ENCODE data around the gene CACNB2. TPM values are rescaled to one million over a fixed set of nuclear protein-coding genes. Genes with fewer than 3 reads are reported as not detected.

CACNB2 gene
- total RNA-seq, 1 donor from 2014 or later = 13.1 TPM

GRCh38 chr10:18113881-18114280 is 26.3 kb upstream of the CACNB2 start:
- TF ChIP-seq CTCF (IDR thresholded peaks at IDR 0.05; ENCODE audit: unreplicated experiment) = no peak
- no peak overlapping the region for H3K27ac Mint-ChIP-seq
- H3K9me3 Mint-ChIP-seq = no peaks in the 10 kb centered on the region
- no peaks in the 10 kb centered on the region for H3K36me3 Mint-ChIP-seq
- H3K27me3 Mint-ChIP-seq (ENCODE audit: low read depth) = peaks cover 1% of the 10 kb centered on the region
- no peak overlapping the region for H3K4me3 Mint-ChIP-seq
- DNase-seq (ENCODE audit: low spot score in 2 of 2, unreplicated experiment in 2 of 2) = no peak
- H3K4me1 Mint-ChIP-seq = no peaks in the 10 kb centered on the region

- no peak for DNase-seq (ENCODE audit: low spot score in 2 of 2, unreplicated experiment in 2 of 2)
- Mint-ChIP-seq H3K27ac (no peak overlapping the region), H3K36me3 (no peaks in the 10 kb centered on the region), H3K4me3 (no peak overlapping the region), H3K27me3 (ENCODE audit: low read depth) (no peaks in the 10 kb centered on the region), H3K9me3 (no peaks in the 10 kb centered on the region), H3K4me1 (no peaks in the 10 kb centered on the region)
- no peak for TF ChIP-seq CTCF (IDR thresholded peaks at IDR 0.05; ENCODE audit: unreplicated experiment)
These were observed 22.9 kb upstream of the CACNB2 start for GRCh38 chr10:18117276-18117675.

- no peaks in the 10 kb centered on the region for H3K36me3 Mint-ChIP-seq
- no peaks in the 10 kb centered on the region for H3K9me3 Mint-ChIP-seq
- DNase-seq (ENCODE audit: low spot score in 2 of 2, unreplicated experiment in 2 of 2) = no peak
- H3K27ac Mint-ChIP-seq = no peak overlapping the region
- no peak for TF ChIP-seq CTCF (IDR thresholded peaks at IDR 0.05; ENCODE audit: unreplicated experiment)
- no peak overlapping the region for H3K4me3 Mint-ChIP-seq
- no peaks in the 10 kb centered on the region for H3K27me3 Mint-ChIP-seq (ENCODE audit: low read depth)
- H3K4me1 Mint-ChIP-seq = no peaks in the 10 kb centered on the region
These were observed 17.5 kb upstream of the CACNB2 start for GRCh38 chr10:18122753-18123152.

- Mint-ChIP-seq H3K27ac (no peak overlapping the region), H3K36me3 (no peaks in the 10 kb centered on the region), H3K27me3 (ENCODE audit: low read depth) (peaks cover 29% of the 10 kb centered on the region), H3K9me3 (no peaks in the 10 kb centered on the region), H3K4me1 (no peaks in the 10 kb centered on the region), H3K4me3 (no peak overlapping the region)
- TF ChIP-seq CTCF (IDR thresholded peaks at IDR 0.05; ENCODE audit: unreplicated experiment) = no peak
- no peak for DNase-seq (ENCODE audit: low spot score in 2 of 2, unreplicated experiment in 2 of 2)
These were observed 7.2 kb upstream of the CACNB2 start for GRCh38 chr10:18133046-18133445.

- H3K4me3 Mint-ChIP-seq = no peak overlapping the region
- TF ChIP-seq CTCF (IDR thresholded peaks at IDR 0.05; ENCODE audit: unreplicated experiment) = no peak
- H3K27ac Mint-ChIP-seq = no peak overlapping the region
- no peaks in the 10 kb centered on the region for H3K9me3 Mint-ChIP-seq
- no peak for DNase-seq (ENCODE audit: low spot score in 2 of 2, unreplicated experiment in 2 of 2)
- no peaks in the 10 kb centered on the region for H3K36me3 Mint-ChIP-seq
- peaks cover 37% of the 10 kb centered on the region for H3K27me3 Mint-ChIP-seq (ENCODE audit: low read depth)
- H3K4me1 Mint-ChIP-seq = no peaks in the 10 kb centered on the region
These were observed 5.7 kb upstream of the CACNB2 start for GRCh38 chr10:18134509-18134908.

GRCh38 chr10:18134921-18135320 is 5.3 kb upstream of the CACNB2 start:
- H3K4me3 Mint-ChIP-seq = no peak overlapping the region
- H3K27me3 Mint-ChIP-seq (ENCODE audit: low read depth) = peaks cover 41% of the 10 kb centered on the region

More at GRCh38 chr10:18134921-18135320, 5.3 kb upstream of the CACNB2 start:
- TF ChIP-seq CTCF (IDR thresholded peaks at IDR 0.05; ENCODE audit: unreplicated experiment) = no peak
- H3K27ac Mint-ChIP-seq = no peak overlapping the region
- peaks cover 1% of the 10 kb centered on the region for H3K4me1 Mint-ChIP-seq
- no peak for DNase-seq (ENCODE audit: low spot score in 2 of 2, unreplicated experiment in 2 of 2)
- H3K9me3 Mint-ChIP-seq = no peaks in the 10 kb centered on the region
- no peaks in the 10 kb centered on the region for H3K36me3 Mint-ChIP-seq

Data from mesothelial cell of epicardium (in vitro differentiated cells).